Prostate gland (tissue), 2 donors: ENCODE data around the gene PICALM.

Experiments
- POLR2A ChIP-seq: fragments of 450-650 bp; IDR thresholded peaks from one replicate; pipeline ENCODE4 v1.6.1; 2016; ENCODE audit warnings: antibody characterized with exemption, mild to moderate bottlenecking
- POLR2AphosphoS5 ChIP-seq: sonication (generic); formaldehyde crosslinking; IDR thresholded peaks from one replicate; pipeline ENCODE4 v1.6.1; 2017; ENCODE audit warnings: antibody characterized with exemption
- TF ChIP-seq, protein P1 (sequence below), 4 experiments: fragments of 200-600 bp in 2 of 4; fragments of 450-650 bp in 2 of 4; sonication (generic) in 2 of 4; IDR thresholded peaks; 1 replicate in 3 of 4; 2 replicates in 1 of 4; pipeline ENCODE4 v1.5.1; 2016 to 2019; ENCODE audit warnings: antibody characterized with exemption in 4 of 4, mild to moderate bottlenecking in 2 of 4, moderate library complexity in 2 of 4

- TF ChIP-seq POLR2A (no peak), POLR2AphosphoS5 (no peak)
- TF ChIP-seq, protein P1, sequence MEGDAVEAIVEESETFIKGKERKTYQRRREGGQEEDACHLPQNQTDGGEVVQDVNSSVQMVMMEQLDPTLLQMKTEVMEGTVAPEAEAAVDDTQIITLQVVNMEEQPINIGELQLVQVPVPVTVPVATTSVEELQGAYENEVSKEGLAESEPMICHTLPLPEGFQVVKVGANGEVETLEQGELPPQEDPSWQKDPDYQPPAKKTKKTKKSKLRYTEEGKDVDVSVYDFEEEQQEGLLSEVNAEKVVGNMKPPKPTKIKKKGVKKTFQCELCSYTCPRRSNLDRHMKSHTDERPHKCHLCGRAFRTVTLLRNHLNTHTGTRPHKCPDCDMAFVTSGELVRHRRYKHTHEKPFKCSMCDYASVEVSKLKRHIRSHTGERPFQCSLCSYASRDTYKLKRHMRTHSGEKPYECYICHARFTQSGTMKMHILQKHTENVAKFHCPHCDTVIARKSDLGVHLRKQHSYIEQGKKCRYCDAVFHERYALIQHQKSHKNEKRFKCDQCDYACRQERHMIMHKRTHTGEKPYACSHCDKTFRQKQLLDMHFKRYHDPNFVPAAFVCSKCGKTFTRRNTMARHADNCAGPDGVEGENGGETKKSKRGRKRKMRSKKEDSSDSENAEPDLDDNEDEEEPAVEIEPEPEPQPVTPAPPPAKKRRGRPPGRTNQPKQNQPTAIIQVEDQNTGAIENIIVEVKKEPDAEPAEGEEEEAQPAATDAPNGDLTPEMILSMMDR (IDR thresholded peaks at IDR 0.05): no peak
These were observed 46.9 kb upstream of the PICALM start for GRCh38 chr11:86115542-86116385.
